GM12878 (cell line): ENCODE measurements around the gene ZNF214.

Experiments
- CHD1 ChIP-seq: IDR thresholded peaks from 2 replicates; pipeline ENCODE4 v1.6.1; 2012; ENCODE audit warnings: low read depth, low read length, improper control_type of control experiment
- CHD2 ChIP-seq: IDR thresholded peaks from 2 replicates; pipeline ENCODE4 v1.6.1; 2011; ENCODE audit warnings: low read depth, low read length, improper control_type of control experiment, borderline replicate concordance
- CTCF ChIP-seq, 3 experiments: IDR thresholded peaks in 2 of 3; conservative IDR thresholded peaks in 1 of 3; 2 replicates each; pipeline ENCODE4 v1.5.1; 2011; ENCODE audit warnings: low read depth in 3 of 3, low read length in 3 of 3, mild to moderate bottlenecking in 3 of 3, control low read depth in 2 of 3, moderate library complexity in 2 of 3, inconsistent platforms in 1 of 3, mixed read lengths in 1 of 3; ENCODE audit not compliant: control insufficient read depth in 2 of 3, insufficient read depth in 1 of 3; ENCODE audit errors: extremely low read depth in 1 of 3
- CUX1 ChIP-seq: IDR thresholded peaks from 2 replicates; pipeline ENCODE4 v1.6.1; 2012; ENCODE audit warnings: improper control_type of control experiment, low read depth, low read length; ENCODE audit not compliant: insufficient replicate concordance
- GABPA ChIP-seq: IDR thresholded peaks from 2 replicates; pipeline ENCODE4 v1.6.1; 2014; ENCODE audit warnings: antibody characterized with exemption, low read depth, mild to moderate bottlenecking, inconsistent platforms
- POLR2AphosphoS2 ChIP-seq: IDR thresholded peaks from 2 replicates; pipeline ENCODE4 v1.6.1; 2011; ENCODE audit warnings: low read depth, mild to moderate bottlenecking, low read length, improper control_type of control experiment, moderate library complexity
- REST ChIP-seq: IDR thresholded peaks from 2 replicates; pipeline ENCODE4 v1.6.1; 2012; ENCODE audit warnings: mild to moderate bottlenecking, low read depth, low read length
- SIN3A ChIP-seq: IDR thresholded peaks from 2 replicates; pipeline ENCODE4 v1.6.1; 2012; ENCODE audit warnings: low read depth, low read length, improper control_type of control experiment
- SKIL ChIP-seq: fragments of 450-650 bp; IDR thresholded peaks from 2 replicates; pipeline ENCODE4 v1.6.1; 2017; ENCODE audit warnings: mild to moderate bottlenecking, low read depth, inconsistent platforms; ENCODE audit not compliant: poor library complexity, severe bottlenecking
- SP1 ChIP-seq: IDR thresholded peaks from one replicate; pipeline ENCODE4 v1.6.1; 2011; ENCODE audit warnings: low read depth, low read length
- SREBF2 ChIP-seq: IDR thresholded peaks from 2 replicates; pipeline ENCODE4 v1.6.1; 2012; ENCODE audit warnings: mild to moderate bottlenecking, low read length
- SUZ12 ChIP-seq: fragments of 200-600 bp; sonication (generic); IDR thresholded peaks from one replicate; pipeline ENCODE4 v1.6.1; 2018; ENCODE audit warnings: antibody characterized with exemption, mild to moderate bottlenecking; ENCODE audit not compliant: unreplicated experiment
- ZNF24 ChIP-seq: fragments of 450-650 bp; IDR thresholded peaks from 2 replicates; pipeline ENCODE4 v1.6.1; 2017; ENCODE audit warnings: antibody characterized with exemption, mild to moderate bottlenecking

DNA sequence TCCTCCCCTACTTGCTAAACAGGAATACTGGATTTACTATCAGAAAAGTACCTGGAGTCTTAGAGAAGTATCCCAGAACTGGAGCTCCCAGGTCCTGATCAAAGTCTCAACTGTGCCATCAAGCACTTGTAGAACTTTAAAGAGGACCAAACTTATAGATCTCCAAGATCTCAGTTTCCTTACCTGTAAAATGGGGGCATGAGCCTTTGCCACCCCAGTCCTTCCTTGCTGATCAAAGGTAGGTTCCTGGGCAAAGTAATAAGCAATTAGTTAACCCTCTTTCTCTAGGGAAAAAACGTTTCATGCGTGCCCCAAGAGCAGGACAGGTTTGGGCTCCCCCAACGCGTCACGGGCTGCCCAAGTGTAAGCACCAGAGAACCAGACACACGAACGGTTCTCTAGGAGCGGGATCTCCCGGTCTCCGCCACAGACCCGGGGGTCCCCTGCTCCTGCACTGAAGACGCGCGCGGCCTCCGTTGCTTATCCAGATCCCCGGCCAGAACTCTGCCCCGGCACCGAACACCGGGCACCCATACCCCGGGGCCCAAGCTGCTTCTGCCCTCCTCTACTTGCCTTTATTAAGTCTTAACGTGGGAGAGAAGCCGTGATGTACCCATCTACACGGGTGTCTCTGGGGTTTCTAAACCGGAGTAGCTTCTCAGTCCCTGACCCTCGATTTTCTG, 505 bp downstream of the ZNF214 start:
- TF ChIP-seq SREBF2 (no peak), REST (no peak), GABPA (no peak), CHD1 (no peak), CHD2 (no peak), CTCF (IDR thresholded peaks at IDR 0.05 in 2 of 3, conservative IDR thresholded peaks at IDR 0.05 in 1 of 3; ENCODE audit: control insufficient read depth in 2 of 3, extremely low read depth in 1 of 3, insufficient read depth in 1 of 3, low read depth in 3 of 3, low read length in 3 of 3) (no peak), SKIL (no peak), POLR2AphosphoS2 (no peak), SUZ12 (no peak), CUX1 (no peak), SIN3A (no peak), ZNF24 (no peak), SP1 (no peak)
